Adrenal gland (tissue), 5 donors: ENCODE data around the gene NDUFAF5.

Source experiments
- CTCF ChIP-seq, 6 experiments: fragments of 450-650 bp in 4 of 6; fragments of 200-600 bp in 2 of 6; sonication (generic) in 1 of 6; IDR thresholded peaks; 1 replicate in 5 of 6; 2 replicates in 1 of 6; pipeline versions ENCODE4 v1.5.1 to v1.8.0; 2016 to 2021; ENCODE audit warnings: antibody characterized with exemption in 6 of 6, mild to moderate bottlenecking in 2 of 6, moderate library complexity in 1 of 6
- POLR2A ChIP-seq, 2 donors: fragments of 450-650 bp; IDR thresholded peaks; one replicate each; pipeline ENCODE4 v1.6.1; 2017; ENCODE audit warnings: antibody characterized with exemption in 2 of 2, mild to moderate bottlenecking in 2 of 2, moderate library complexity in 1 of 2
- donor health status: DM: no; HTN: no; CAD: no.

- no peak for TF ChIP-seq CTCF (IDR thresholded peaks at IDR 0.05)
- TF ChIP-seq POLR2A (IDR thresholded peaks at IDR 0.05), result no peak
These were observed 18.9 kb upstream of the NDUFAF5 start for GRCh38 chr20:13765868-13766416.
